CD4-positive, alpha-beta memory T cell (primary cell): ENCODE results near the gene CMTM5. TPM values are rescaled to one million over a fixed set of nuclear protein-coding genes. Genes with fewer than 3 reads are reported as not detected.

Experiments
- CTCF ChIA-PET: fragments of 350-600 bp; sonication (Branson Sonifier 250); formaldehyde crosslinking; loops from one replicate; lab custom pipeline; 2021; ENCODE audit warnings: inconsistent platforms; ENCODE audit not compliant: partially characterized antibody; lab: Charles Lee
- POLR2A ChIA-PET: fragments of 350-600 bp; sonication (Branson Sonifier 250); formaldehyde crosslinking; loops from one replicate; lab custom pipeline; 2021; ENCODE audit not compliant: partially characterized antibody; lab: Charles Lee
- DNase-seq, 5 donors: peaks; one replicate each; pipeline versions ENCODE4 v3.0.0 to v3.0.0-alpha.2; 2020 to 2022; ENCODE audit warnings: mixed read lengths in 1 of 5
- H3K27ac ChIP-seq: one replicate; pipeline ENCODE4 v1.7.0; 2013; ENCODE audit warnings: low read depth, low read length
- H3K27me3 ChIP-seq: 2 replicates; pipeline ENCODE4 v1.7.0; 2013; ENCODE audit warnings: mild to moderate bottlenecking, low read length, moderate library complexity; ENCODE audit not compliant: insufficient read depth
- H3K36me3 ChIP-seq: 2 replicates; pipeline ENCODE4 v1.7.0; 2013; ENCODE audit warnings: mild to moderate bottlenecking, low read length, moderate library complexity; ENCODE audit not compliant: insufficient read depth
- H3K4me1 ChIP-seq: 2 replicates; pipeline ENCODE4 v1.7.0; 2013; ENCODE audit warnings: mild to moderate bottlenecking, low read length, moderate library complexity; ENCODE audit not compliant: insufficient read depth
- H3K4me3 ChIP-seq, 2 donors: one replicate each; pipeline ENCODE4 v1.7.0; 2013; ENCODE audit warnings: low read length in 2 of 2, mild to moderate bottlenecking in 1 of 2
- H3K9me3 ChIP-seq, 2 donors: one replicate each; pipeline ENCODE4 v1.7.0; 2013; ENCODE audit warnings: low read length in 2 of 2, control low read depth in 1 of 2; ENCODE audit not compliant: control insufficient read depth in 1 of 2
- H3K27ac Mint-ChIP-seq, 7 donors: one replicate each; pipeline ENCODE4 v1.8.0; 2020 to 2021; ENCODE audit warnings: mixed read lengths in 7 of 7, mild to moderate bottlenecking in 6 of 7, inconsistent platforms in 3 of 7, moderate library complexity in 3 of 7
- H3K27me3 Mint-ChIP-seq, 2 donors: one replicate each; pipeline ENCODE4 v1.8.0; 2020 to 2021; ENCODE audit warnings: mixed read lengths in 2 of 2
- H3K36me3 Mint-ChIP-seq, 2 donors: one replicate each; pipeline ENCODE4 v1.8.0; 2020 to 2021; ENCODE audit warnings: mixed read lengths in 2 of 2, inconsistent platforms in 1 of 2, mild to moderate bottlenecking in 1 of 2
- H3K4me1 Mint-ChIP-seq, 4 donors: one replicate each; pipeline ENCODE4 v1.8.0; 2020 to 2021; ENCODE audit warnings: mixed read lengths in 4 of 4, mild to moderate bottlenecking in 1 of 4
- H3K4me3 Mint-ChIP-seq, 8 donors: one replicate each; pipeline ENCODE4 v1.8.0; 2020 to 2021; ENCODE audit warnings: mixed read lengths in 8 of 8, mild to moderate bottlenecking in 7 of 8, moderate library complexity in 6 of 8, inconsistent platforms in 3 of 8
- H3K9me3 Mint-ChIP-seq, 8 donors: one replicate each; pipeline ENCODE4 v1.8.0; 2020 to 2021; ENCODE audit warnings: mixed read lengths in 8 of 8, mild to moderate bottlenecking in 5 of 8, inconsistent platforms in 3 of 8, moderate library complexity in 1 of 8
- intact Hi-C: fragments of 100-400 bp; cut with micrococcal nuclease; formaldehyde crosslinking; loops from one replicate; pipeline ENCODE4 v1.15.1; 2023
- polyA plus RNA-seq, 2 donors: library from polyadenylated mRNA; unstranded; fragments of 300-500 nt; fragmentation: Illumina TruSeq; gene quantifications; one replicate each; pipeline ENCODE4 v1.2.3, GENCODE V29; 2021
- total RNA-seq, 2 experiments: library from RNA; stranded (reverse); gene quantifications; one replicate each; pipeline ENCODE4 v1.2.3, GENCODE V29; 2021

CMTM5 gene
- total and polyA plus RNA-seq, 4 experiments from 2014 or later: not detected

DNA sequence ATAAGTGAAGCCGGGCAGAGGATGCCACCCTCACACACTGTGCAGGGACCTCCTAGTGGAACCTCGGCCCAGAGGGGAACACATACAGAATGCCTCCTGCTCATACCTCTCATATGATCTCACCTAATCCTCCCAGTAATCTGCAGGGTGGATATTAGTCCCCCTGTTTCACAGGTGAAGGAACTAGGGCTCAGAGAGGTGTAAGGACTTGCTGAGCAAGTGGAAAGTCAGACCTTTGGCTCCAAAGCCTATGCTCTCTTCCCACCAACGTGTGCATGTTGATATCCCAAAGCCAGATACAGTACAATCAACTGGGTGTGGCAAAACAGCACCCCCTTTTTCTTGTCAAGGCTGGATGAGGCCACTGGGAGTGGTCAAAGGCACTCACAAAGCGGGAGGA is 27.1 kb downstream of the CMTM5 start:
- Mint-ChIP-seq H3K27me3 (peaks cover 4 to 22% of the 10 kb centered on the region in 2 donors), H3K4me1 (no peaks in the 10 kb centered on the region), H3K36me3 (no peaks in the 10 kb centered on the region), H3K9me3 (peaks cover 0 to 3% (median 0%) of the 10 kb centered on the region in 8 donors), H3K27ac (no peak overlapping the region), H3K4me3 (no peak overlapping the region)
- Histone ChIP-seq H3K27ac (no peak overlapping the region), H3K4me3 (no peak overlapping the region), H3K36me3 (no peaks in the 10 kb centered on the region), H3K4me1 (no peaks in the 10 kb centered on the region), H3K27me3 (no peaks in the 10 kb centered on the region), H3K9me3 (no peaks in the 10 kb centered on the region)
- DNase-seq: no peak
- ChIA-PET POLR2A (no interaction called here), CTCF (no interaction called here)
- intact Hi-C loops: no loop called here

- intact Hi-C loops: no loop called here
- H3K36me3 ChIP-seq: no peaks in the 10 kb centered on the region
- no peaks in the 10 kb centered on the region for H3K4me1 ChIP-seq
- no peak overlapping the region for H3K4me3 ChIP-seq
- no peak overlapping the region for H3K27ac ChIP-seq
- ChIA-PET CTCF (no interaction called here), POLR2A (no interaction called here)
- H3K27me3 ChIP-seq: no peaks in the 10 kb centered on the region
- no peak for DNase-seq
- no peaks in the 10 kb centered on the region for H3K9me3 ChIP-seq
- Mint-ChIP-seq H3K27ac (no peak overlapping the region), H3K4me3 (no peak overlapping the region), H3K36me3 (no peaks in the 10 kb centered on the region), H3K4me1 (no peaks in the 10 kb centered on the region), H3K9me3 (peaks cover 0 to 3% (median 0%) of the 10 kb centered on the region in 8 donors), H3K27me3 (peaks cover 4 to 22% of the 10 kb centered on the region in 2 donors)
Observed at GRCh38 chr14:23404331-23404900, 27.6 kb downstream of the CMTM5 start.

DNA sequence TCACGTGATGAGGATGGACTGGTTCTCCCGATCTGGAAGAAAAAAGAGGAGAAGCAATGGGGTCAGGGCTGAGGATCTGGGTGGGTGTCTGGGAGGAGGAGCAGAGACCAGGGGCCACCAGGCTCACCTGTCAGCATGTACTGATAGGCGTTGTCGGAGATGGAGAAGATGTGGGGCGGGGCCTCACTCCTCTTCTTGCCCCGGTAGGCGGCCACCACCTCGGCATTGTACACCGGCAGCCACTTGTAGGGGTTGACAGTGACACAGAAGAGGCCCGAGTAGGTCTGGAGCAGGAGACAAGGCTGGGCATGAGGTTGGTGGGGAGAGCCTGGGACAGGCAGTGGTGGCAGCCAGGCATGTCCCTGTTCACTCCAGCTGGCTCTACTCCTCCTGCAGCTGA is 28.2 kb downstream of the CMTM5 start:
- Mint-ChIP-seq H3K9me3 (peaks cover 0 to 3% (median 0%) of the 10 kb centered on the region in 8 donors), H3K27ac (no peak overlapping the region), H3K27me3 (peaks cover 4 to 22% of the 10 kb centered on the region in 2 donors), H3K4me3 (no peak overlapping the region), H3K36me3 (no peaks in the 10 kb centered on the region), H3K4me1 (no peaks in the 10 kb centered on the region)
- Histone ChIP-seq H3K27ac (no peak overlapping the region), H3K4me3 (no peak overlapping the region), H3K9me3 (no peaks in the 10 kb centered on the region), H3K27me3 (no peaks in the 10 kb centered on the region), H3K4me1 (no peaks in the 10 kb centered on the region), H3K36me3 (no peaks in the 10 kb centered on the region)
- ChIA-PET POLR2A (no interaction called here), CTCF (no interaction called here)
- intact Hi-C loops: no loop called here
- no peak for DNase-seq

- Mint-ChIP-seq H3K27ac (peak overlapping the region in 1 of 7 donors; percentile 29), H3K4me1 (no peaks in the 10 kb centered on the region), H3K36me3 (no peaks in the 10 kb centered on the region), H3K9me3 (peaks cover 0 to 3% (median 0%) of the 10 kb centered on the region in 8 donors), H3K4me3 (no peak overlapping the region), H3K27me3 (peaks cover 6 to 23% of the 10 kb centered on the region in 2 donors)
- H3K4me3 ChIP-seq: no peak overlapping the region
- DNase-seq: no peak
- H3K36me3 ChIP-seq: no peaks in the 10 kb centered on the region
- intact Hi-C loops: no loop called here
- H3K4me1 ChIP-seq: no peaks in the 10 kb centered on the region
- H3K27me3 ChIP-seq: no peaks in the 10 kb centered on the region
- no peak overlapping the region for H3K27ac ChIP-seq
- ChIA-PET POLR2A (no interaction called here), CTCF (no interaction called here)
- no peaks in the 10 kb centered on the region for H3K9me3 ChIP-seq
Observed at GRCh38 chr14:23405516-23406025, 28.7 kb downstream of the CMTM5 start.

- H3K27ac Mint-ChIP-seq: no peak overlapping the region
- Histone ChIP-seq H3K9me3 (no peaks in the 10 kb centered on the region), H3K4me3 (no peak overlapping the region), H3K4me1 (no peaks in the 10 kb centered on the region), H3K36me3 (no peaks in the 10 kb centered on the region), H3K27ac (no peak overlapping the region), H3K27me3 (no peaks in the 10 kb centered on the region)
- no peaks in the 10 kb centered on the region for H3K4me1 Mint-ChIP-seq
- CTCF ChIA-PET: no interaction called here
- DNase-seq: no peak
- peaks cover 6 to 27% of the 10 kb centered on the region in 2 donors for H3K27me3 Mint-ChIP-seq
- POLR2A ChIA-PET: no interaction called here
- no peaks in the 10 kb centered on the region for H3K36me3 Mint-ChIP-seq
- H3K9me3 Mint-ChIP-seq: peaks cover 0 to 3% (median 0%) of the 10 kb centered on the region in 8 donors
- no peak overlapping the region for H3K4me3 Mint-ChIP-seq
- intact Hi-C loops: no loop called here
Observed at GRCh38 chr14:23406244-23406643, 29.4 kb downstream of the CMTM5 start.

DNA sequence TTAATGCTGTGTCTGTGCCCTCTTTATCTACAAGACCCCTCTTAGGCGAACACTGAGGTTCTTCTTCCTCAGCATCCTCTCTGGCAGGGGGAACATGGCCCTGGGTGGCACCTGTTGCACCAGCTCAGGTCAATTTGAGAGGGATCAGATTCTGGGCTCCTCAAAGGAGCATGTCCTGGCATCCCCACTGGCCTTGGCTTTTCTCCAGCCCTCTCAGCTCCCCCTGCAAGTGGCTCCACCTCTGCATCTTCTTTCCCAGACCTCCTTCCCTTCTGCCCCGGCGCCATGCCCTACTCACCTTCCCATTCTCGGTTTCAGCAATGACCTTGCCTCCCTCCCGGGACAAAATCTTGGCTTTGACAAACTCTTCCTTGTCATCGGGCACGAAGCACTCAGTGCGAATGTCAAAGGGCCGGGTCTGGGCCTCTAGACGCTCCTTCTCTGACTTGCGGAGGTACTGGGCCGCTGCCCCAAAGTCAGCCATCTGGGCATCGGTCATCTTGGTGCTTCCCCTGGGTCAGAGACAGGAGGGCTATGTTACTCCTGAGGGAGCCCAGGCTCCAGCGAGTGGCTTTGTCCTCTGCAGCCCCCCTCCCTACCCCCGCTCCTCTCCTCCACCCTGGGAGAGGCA is 30.0 kb downstream of the CMTM5 start:
- no peak overlapping the region for H3K4me3 Mint-ChIP-seq
- intact Hi-C loops: no loop called here
- Histone ChIP-seq H3K27ac (no peak overlapping the region), H3K9me3 (no peaks in the 10 kb centered on the region), H3K27me3 (no peaks in the 10 kb centered on the region), H3K4me3 (no peak overlapping the region), H3K36me3 (no peaks in the 10 kb centered on the region), H3K4me1 (no peaks in the 10 kb centered on the region)
- ChIA-PET POLR2A (no interaction called here), CTCF (no interaction called here)
- H3K27me3 Mint-ChIP-seq: peaks cover 6 to 25% of the 10 kb centered on the region in 2 donors
- no peaks in the 10 kb centered on the region for H3K4me1 Mint-ChIP-seq
- no peak overlapping the region for H3K27ac Mint-ChIP-seq
- H3K36me3 Mint-ChIP-seq: no peaks in the 10 kb centered on the region
- H3K9me3 Mint-ChIP-seq: peaks cover 0 to 3% (median 0%) of the 10 kb centered on the region in 8 donors
- DNase-seq: no peak

DNA sequence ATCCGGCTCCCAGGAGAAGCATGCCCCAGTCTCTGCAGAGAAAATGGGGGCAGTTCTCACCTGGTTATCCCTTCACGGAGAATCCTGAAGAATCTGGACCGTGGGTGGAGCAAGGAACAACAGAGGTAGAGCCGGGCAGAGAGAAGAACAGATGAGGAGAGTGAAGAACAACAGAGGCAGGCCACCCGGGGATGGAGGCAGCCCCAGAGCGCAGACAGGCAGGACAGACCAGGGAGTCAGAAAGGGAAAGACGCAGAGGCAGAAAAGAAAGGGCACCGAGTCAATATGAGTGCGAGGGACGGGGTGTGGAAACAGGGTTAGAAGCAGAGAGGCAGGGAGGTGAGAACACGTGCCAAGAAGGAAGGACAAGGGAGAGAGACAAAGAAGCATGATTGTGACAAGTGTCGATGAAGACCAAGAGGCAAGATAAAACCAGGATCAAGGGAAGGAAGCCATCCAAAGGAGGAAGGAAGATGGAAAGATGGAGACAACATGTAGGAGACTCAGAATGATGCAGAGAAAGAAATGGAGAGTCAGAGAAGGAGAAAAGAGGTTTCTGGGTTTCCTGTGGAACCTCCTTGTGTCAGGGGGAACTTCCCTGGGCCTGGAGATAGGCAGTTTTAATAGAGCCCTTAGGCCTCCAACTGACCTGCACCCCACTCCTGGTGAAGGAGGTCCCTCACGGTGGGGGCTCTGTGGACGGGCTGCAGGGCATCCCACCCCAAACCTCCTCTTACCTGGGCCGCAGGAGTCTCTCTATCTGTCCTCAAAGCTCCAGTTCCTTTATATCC is 30.9 kb downstream of the CMTM5 start, which contains the start of gene MYH6:
Gene MYH6 (minus strand): TSS at position 758 of the 791 bp plus-strand sequence. CDS start 1,050 bp downstream, outside the sequence.
- Histone ChIP-seq H3K4me3 (no peak within 1 kb of the TSS), H3K27me3 (no peaks in the 10 kb centered on the region), H3K9me3 (no peaks in the 10 kb centered on the region), H3K4me1 (no peaks in the 10 kb centered on the region), H3K36me3 (no peaks in the 10 kb centered on the region), H3K27ac (no peak within 1 kb of the TSS)
- Mint-ChIP-seq H3K36me3 (no peaks in the 10 kb centered on the region), H3K27ac (no peak within 1 kb of the TSS), H3K9me3 (peaks cover 0 to 3% (median 0%) of the 10 kb centered on the region in 8 donors), H3K4me1 (no peaks in the 10 kb centered on the region), H3K27me3 (peaks cover 6 to 25% of the 10 kb centered on the region in 2 donors), H3K4me3 (no peak within 1 kb of the TSS)
- intact Hi-C loops: no loop called here
- no peak for DNase-seq
- ChIA-PET POLR2A (no interaction called here), CTCF (no interaction called here)
